Activated naive CD8-positive, alpha-beta T cell (primary cell): ENCODE data around the gene ESD.
"Not testable (repeated sequence)": the region's sequence is repeated elsewhere in the genome, so short reads cannot be mapped to it uniquely, and the experiment has no call there.

ENCODE experiments used
- H3K27ac Mint-ChIP-seq: one replicate; pipeline ENCODE4 v1.8.0; 2021; ENCODE audit warnings: mixed read lengths
- H3K27me3 Mint-ChIP-seq: one replicate; pipeline ENCODE4 v1.8.0; 2021; ENCODE audit warnings: mixed read lengths
- H3K36me3 Mint-ChIP-seq: one replicate; pipeline ENCODE4 v1.8.0; 2021; ENCODE audit warnings: mixed read lengths
- H3K4me1 Mint-ChIP-seq: one replicate; pipeline ENCODE4 v1.8.0; 2021; ENCODE audit warnings: low read depth, mixed read lengths
- H3K4me3 Mint-ChIP-seq: one replicate; pipeline ENCODE4 v1.8.0; 2021; ENCODE audit warnings: mild to moderate bottlenecking, mixed read lengths
- H3K9me3 Mint-ChIP-seq: one replicate; pipeline ENCODE4 v1.8.0; 2021; ENCODE audit warnings: low read depth, mixed read lengths

The ESD gene

DNA sequence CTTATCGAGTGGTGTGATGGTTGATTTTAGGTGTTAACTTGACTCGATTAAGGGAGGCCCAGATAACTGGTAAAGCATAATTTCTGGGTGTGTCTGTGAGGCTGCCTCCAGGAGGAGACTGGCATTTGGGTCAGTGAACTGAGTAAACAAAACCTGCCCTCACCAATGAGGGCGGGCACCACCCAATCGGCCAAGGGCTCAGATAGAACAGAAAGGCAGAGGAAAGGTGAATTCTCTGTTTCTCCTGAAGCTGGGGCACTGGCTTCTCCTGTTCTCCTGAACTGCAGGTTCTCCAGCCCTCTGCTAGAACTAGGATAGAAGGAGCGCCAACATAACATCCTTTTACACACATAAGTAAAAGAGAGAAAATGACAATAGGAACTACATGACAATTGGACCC, 35.1 kb downstream of the ESD start:
- no peaks in the 10 kb centered on the region for H3K4me1 Mint-ChIP-seq
- H3K9me3 Mint-ChIP-seq, result no peaks in the 10 kb centered on the region
- no peaks in the 10 kb centered on the region for H3K36me3 Mint-ChIP-seq
- no peak overlapping the region for H3K4me3 Mint-ChIP-seq
- peaks cover 1% of the 10 kb centered on the region for H3K27me3 Mint-ChIP-seq
- H3K27ac Mint-ChIP-seq, result no peak overlapping the region

DNA sequence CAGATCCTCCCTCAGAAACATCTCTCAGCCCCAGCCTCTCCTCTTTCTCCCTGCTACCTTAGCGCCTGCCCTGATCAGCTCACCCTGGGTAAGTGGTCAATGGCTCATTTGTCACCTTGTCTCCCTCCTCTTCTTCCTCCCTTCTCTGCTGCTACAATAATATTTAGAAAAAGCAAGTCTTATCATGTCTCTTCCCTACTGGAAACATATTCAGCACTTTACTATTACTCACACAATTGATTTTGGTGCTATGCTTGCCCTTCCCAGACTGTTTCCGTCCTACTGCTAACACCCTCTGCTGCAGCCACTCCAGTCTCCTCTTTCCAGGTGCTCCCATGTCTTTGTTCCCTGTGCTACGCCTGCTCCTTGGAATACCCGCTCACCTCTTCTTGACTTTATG, 35.8 kb downstream of the ESD start:
- Mint-ChIP-seq H3K9me3 (no peaks in the 10 kb centered on the region), H3K4me1 (no peaks in the 10 kb centered on the region), H3K27me3 (peaks cover 1% of the 10 kb centered on the region), H3K4me3 (no peak overlapping the region), H3K27ac (no peak overlapping the region), H3K36me3 (no peaks in the 10 kb centered on the region)

DNA sequence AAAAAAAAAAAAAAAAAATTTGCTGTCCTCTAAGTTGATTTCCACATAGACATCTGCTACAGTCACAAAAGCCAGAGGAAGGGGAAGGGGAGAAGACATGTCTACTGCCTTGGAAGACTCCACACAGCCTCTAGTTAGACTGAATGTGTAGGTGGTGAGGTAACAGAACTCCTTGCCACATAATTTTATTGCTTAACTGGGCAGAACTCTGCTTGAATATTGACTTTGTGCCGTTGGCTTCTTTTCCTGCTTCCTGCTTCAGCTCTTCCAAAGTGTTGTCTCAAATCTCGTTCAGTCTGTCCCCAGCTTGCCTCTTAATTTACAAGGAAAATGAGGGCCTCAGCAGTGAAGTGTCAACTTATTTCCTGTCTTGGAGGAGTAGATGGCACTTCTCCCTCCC, 37.1 kb downstream of the ESD start:
- Mint-ChIP-seq H3K9me3 (no peaks in the 10 kb centered on the region), H3K4me3 (no peak overlapping the region), H3K4me1 (no peaks in the 10 kb centered on the region), H3K27me3 (peaks cover 1% of the 10 kb centered on the region), H3K36me3 (no peaks in the 10 kb centered on the region), H3K27ac (no peak overlapping the region)

DNA sequence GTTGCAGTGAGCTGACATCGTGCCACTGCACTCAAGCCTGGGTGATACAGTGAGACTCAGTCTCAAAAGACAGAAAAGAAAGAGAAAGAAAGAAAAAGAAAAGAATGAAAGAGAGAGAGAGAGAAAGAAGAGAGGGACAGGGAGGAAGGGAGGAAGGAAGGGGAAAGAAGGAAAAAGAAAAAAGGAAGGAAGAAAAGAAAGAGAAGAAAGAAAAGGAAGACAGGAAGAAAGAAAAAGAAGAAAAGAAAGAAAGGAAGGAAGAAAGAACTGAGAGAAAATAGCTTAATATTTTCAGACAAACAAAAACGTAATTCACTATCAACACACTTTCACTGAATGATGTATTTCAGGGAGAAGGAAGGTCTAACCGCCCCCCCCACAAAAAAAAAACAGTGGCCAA, 39.3 kb downstream of the ESD start:
- Mint-ChIP-seq H3K4me1 (peaks cover 2% of the 10 kb centered on the region), H3K4me3 (no peak overlapping the region), H3K27me3 (peaks cover 1% of the 10 kb centered on the region), H3K27ac (no peak overlapping the region), H3K36me3 (no peaks in the 10 kb centered on the region), H3K9me3 (no peaks in the 10 kb centered on the region)

DNA sequence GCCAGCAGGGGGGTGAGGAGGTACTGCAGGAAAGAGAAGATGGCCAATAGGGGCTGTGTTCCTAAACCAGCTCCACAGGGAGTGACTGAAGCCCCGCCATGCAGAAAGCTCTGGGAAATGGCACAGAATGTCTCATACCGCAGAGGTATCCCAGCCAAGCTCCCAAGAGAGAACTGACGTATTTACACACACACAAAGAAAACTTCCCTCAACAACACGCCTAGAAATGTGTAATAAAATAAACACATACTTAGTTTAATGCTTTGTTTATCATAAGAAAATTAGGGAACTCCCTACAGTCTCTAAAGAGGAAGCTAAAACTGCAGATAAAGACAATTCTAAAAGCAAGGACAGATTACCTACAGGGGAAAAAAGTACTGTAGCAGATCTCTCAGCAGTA, 40.0 kb downstream of the ESD start:
- H3K4me1 Mint-ChIP-seq, result peaks cover 5% of the 10 kb centered on the region

DNA sequence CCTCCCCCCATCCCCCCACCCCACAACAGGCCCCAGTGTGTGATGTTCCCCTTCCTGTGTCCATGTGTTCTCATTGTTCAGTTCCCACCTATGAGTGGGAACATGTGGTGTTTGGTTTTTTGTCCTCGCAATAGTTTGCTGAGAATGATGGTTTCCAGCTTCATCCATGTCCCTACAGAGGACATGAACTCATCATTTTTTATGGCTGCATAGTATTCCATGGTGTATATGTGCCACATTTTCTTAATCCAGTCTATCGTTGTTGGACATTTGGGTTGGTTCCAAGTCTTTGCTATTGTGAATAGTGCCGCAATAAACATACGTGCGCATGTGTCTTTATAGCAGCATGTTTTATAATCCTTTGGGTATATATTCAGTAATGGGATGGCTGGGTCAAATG, 41.5 kb downstream of the ESD start:
- H3K36me3 Mint-ChIP-seq, H3K27ac Mint-ChIP-seq, H3K9me3 Mint-ChIP-seq, H3K4me3 Mint-ChIP-seq, H3K27me3 Mint-ChIP-seq: not testable (repeated sequence)
- peaks cover 18% of the 10 kb centered on the region for H3K4me1 Mint-ChIP-seq

More for the DNA sequence above, 40.0 kb downstream of the ESD start:
- H3K36me3 Mint-ChIP-seq, result no peaks in the 10 kb centered on the region
- no peak overlapping the region for H3K27ac Mint-ChIP-seq
- no peaks in the 10 kb centered on the region for H3K9me3 Mint-ChIP-seq
- H3K27me3 Mint-ChIP-seq, result peaks cover 1% of the 10 kb centered on the region
- no peak overlapping the region for H3K4me3 Mint-ChIP-seq

DNA sequence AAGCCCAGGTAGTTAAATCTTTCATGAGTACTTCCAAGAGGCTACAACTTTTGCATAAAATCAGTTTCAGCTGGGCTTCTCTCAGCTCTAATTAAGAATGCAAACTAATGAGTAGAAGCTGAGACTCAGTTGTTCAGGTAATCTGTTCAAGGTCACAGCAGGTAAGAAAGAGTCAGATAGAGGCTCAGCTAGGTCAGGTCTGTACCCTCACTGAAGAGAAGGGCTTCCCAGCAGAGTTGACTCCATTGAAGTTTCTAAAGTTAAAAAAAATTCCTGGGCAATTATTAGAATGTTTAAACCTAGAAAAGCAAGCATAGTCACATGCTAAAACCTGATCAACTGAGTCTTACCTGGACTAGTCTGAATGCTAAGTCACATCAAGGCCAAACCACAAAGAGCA, 42.1 kb downstream of the ESD start:
- no peaks in the 10 kb centered on the region for H3K9me3 Mint-ChIP-seq
- H3K4me3 Mint-ChIP-seq, result no peak overlapping the region
- H3K27ac Mint-ChIP-seq, result no peak overlapping the region
- no peaks in the 10 kb centered on the region for H3K36me3 Mint-ChIP-seq
- H3K27me3 Mint-ChIP-seq, result peaks cover 1% of the 10 kb centered on the region
- peaks cover 22% of the 10 kb centered on the region for H3K4me1 Mint-ChIP-seq

DNA sequence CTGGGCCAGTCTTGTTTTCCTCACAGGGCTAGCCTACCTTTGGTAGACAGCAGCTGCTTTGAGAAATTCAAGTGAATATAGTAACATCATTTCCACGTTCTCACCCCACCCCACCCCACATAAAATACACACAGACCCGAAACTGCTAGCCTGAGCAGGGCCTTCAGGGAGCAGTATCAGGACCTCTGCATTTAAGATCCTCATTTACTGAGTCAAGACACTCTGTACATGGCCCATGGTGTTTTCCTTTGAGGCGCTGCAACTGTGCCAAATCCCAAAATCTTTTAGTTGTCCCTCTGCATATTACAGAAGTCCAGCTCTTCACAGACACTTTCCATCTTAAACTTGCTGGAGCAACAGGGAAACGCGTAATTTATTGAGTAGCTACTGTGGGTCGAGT, 43.0 kb downstream of the ESD start:
- H3K36me3 Mint-ChIP-seq, result no peaks in the 10 kb centered on the region
- peaks cover 22% of the 10 kb centered on the region for H3K4me1 Mint-ChIP-seq
- H3K27me3 Mint-ChIP-seq, result no peaks in the 10 kb centered on the region
- no peak overlapping the region for H3K27ac Mint-ChIP-seq
- no peaks in the 10 kb centered on the region for H3K9me3 Mint-ChIP-seq
- no peak overlapping the region for H3K4me3 Mint-ChIP-seq

DNA sequence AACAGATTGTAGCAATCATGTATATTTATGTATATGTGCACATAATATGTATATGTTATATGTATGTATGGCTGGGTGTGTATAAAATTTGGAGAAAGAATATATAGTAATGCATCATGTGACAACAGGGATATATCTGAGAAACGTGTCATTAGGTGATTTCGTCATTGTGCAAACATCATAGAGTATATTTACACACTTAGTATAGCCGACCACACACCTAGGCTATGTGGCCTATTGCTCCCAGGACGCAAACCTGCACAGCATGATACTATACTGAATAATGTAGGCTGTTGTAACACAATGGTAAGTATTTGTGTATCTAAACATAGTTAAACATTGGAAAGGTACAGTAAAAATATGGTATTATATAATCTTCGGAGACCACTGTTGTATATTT, 43.8 kb downstream of the ESD start:
- peaks cover 22% of the 10 kb centered on the region for H3K4me1 Mint-ChIP-seq
- no peaks in the 10 kb centered on the region for H3K9me3 Mint-ChIP-seq
- no peak overlapping the region for H3K4me3 Mint-ChIP-seq
- no peaks in the 10 kb centered on the region for H3K36me3 Mint-ChIP-seq
- H3K27me3 Mint-ChIP-seq, result no peaks in the 10 kb centered on the region
- H3K27ac Mint-ChIP-seq, result no peak overlapping the region

DNA sequence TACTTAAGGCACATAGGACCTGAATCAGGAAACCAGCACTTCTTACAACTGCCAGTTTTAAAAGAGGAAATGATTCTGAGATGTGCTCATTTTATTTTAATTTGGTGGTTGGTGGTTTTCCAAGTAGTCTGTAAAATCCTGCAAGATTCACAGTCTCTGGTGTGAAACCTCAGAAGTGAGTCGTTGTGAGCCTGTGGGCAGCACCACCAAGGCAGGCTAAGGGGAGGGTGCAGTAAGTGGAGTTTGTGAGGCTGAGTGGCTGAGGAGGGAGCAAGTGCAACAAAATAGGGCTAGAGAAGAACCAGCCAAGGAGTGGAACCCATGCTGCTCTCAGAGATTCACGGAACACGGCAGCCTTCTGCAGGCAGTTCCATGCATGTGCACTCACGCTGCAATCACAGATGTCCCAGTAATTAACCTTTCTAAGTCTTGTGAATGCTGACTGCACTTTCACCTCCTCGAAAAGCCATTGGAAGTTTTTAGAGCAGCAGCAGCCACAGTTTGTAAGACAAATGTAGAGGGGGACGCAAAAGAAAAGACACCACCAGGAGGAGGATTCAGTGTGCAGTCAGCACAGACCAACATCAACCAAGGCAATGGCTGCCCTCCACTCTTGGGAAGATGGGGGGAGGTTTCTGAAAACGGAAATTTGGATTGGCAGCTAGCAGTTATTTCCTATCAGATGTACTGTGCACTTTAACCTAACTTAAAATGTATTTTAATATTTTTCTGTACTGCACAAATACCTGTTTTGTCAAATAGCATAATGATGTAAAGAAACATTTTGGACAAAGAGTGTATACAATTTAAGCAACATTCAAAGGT, 44.9 kb downstream of the ESD start:
- H3K27me3 Mint-ChIP-seq, result no peaks in the 10 kb centered on the region
- H3K27ac Mint-ChIP-seq, result peak overlapping the region; percentile 4
- H3K9me3 Mint-ChIP-seq, result no peaks in the 10 kb centered on the region
- H3K36me3 Mint-ChIP-seq, result no peaks in the 10 kb centered on the region
- peaks cover 22% of the 10 kb centered on the region for H3K4me1 Mint-ChIP-seq
- peak overlapping the region; percentile 33 for H3K4me3 Mint-ChIP-seq

DNA sequence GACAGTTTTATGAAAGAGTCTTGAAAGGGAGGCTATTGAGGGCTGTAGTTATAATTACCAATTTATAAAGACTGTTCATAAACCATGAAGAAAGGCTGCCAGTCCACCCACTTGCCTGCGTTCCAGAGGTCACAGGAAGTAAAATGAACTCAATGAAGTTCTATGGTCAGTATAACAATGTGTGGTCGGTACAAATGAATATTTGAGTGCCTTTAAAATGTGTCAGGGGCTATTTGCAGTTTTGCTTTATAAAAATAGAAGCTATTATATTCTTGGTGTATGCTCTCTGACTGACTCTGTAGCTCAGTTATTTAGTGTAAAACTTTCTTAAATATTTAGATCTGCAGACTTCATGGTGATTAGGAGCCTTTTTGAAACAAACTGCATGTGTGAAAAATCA, 47.0 kb downstream of the ESD start:
- Mint-ChIP-seq H3K4me1 (peaks cover 22% of the 10 kb centered on the region), H3K4me3 (no peak overlapping the region), H3K27me3 (no peaks in the 10 kb centered on the region), H3K27ac (no peak overlapping the region), H3K9me3 (no peaks in the 10 kb centered on the region), H3K36me3 (no peaks in the 10 kb centered on the region)

DNA sequence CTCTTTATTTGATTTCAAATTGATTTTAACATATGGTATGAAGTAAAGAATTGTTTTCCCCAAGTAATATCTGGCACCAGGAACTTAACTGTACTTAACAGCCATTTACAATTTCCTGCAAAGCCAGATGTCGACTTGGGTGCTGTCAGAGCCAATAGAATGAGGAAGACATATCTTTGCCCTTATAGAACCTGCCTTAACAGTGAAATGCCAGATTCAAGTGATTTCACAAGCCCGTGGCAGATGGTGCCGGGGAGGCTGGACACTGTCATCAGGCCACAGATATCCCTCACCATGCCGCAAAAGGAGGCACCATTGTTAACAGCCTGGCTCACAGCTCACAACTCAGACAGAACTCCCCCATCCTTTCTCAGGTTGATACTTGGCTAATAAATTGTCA, 48.7 kb downstream of the ESD start:
- Mint-ChIP-seq H3K9me3 (no peaks in the 10 kb centered on the region), H3K27ac (no peak overlapping the region), H3K36me3 (no peaks in the 10 kb centered on the region), H3K4me3 (no peak overlapping the region), H3K27me3 (no peaks in the 10 kb centered on the region), H3K4me1 (peaks cover 22% of the 10 kb centered on the region)

DNA sequence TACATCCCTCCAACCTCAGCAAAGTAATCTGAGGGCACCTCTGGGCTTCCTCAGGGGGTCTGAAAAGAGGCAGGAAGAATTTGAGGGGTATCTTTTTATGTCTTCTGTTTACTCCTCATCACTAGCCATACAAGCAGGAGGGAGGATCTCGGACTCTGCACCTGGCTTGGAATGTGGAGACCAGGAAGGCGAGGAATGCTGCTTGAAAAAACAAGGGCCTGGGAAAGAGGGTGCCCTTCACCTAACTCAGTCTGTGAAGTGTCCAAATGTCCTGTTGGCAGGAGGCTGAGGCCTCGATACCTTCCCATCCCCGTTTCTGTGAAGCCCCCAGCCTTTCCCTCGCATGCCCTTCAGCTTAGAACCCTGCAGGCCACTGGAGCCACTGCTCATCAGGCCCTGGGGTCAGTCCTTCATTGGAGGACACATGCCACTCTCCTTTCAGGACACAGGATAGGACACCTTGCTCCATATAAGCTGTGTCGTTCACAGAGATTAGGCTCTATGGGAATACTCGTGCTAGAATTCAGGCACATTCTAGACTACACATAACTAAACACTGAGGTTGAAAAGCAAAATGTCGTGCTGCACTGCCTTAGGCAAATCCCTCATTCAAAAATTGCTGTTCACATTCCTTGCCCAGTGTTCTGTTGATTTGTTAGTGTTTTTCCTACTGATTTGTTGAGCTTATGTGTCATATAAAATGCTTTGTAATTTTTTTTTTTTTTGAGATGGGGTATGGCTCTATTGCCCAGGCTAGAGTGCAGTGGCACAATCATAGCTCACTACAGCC, 49.7 kb downstream of the ESD start:
- Mint-ChIP-seq H3K9me3 (no peaks in the 10 kb centered on the region), H3K4me3 (no peak overlapping the region), H3K36me3 (no peaks in the 10 kb centered on the region), H3K27me3 (no peaks in the 10 kb centered on the region), H3K27ac (no peak overlapping the region), H3K4me1 (peaks cover 20% of the 10 kb centered on the region)

DNA sequence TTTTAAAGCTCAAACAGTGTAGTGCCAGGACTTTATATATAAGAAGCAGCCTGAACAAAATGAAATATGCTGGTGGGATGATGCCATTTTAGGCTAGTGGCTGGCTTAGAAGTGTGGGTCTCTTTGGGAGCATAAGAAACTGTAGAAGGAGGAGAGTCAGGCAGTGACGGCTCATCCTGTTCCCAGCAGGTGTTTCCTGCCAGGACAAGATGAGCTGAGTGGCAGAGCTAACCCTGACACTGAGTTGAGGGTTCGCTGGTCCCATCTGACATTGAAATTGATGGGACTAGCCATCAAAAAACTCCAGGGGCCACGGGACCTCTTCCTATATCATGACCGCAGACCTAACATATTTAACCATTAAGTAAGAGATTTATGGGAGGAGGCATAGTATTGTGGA, 51.3 kb downstream of the ESD start:
- H3K4me1 Mint-ChIP-seq, result peaks cover 7% of the 10 kb centered on the region
- H3K4me3 Mint-ChIP-seq, result no peak overlapping the region
- H3K27ac Mint-ChIP-seq, result no peak overlapping the region
- no peaks in the 10 kb centered on the region for H3K27me3 Mint-ChIP-seq
- no peaks in the 10 kb centered on the region for H3K9me3 Mint-ChIP-seq
- no peaks in the 10 kb centered on the region for H3K36me3 Mint-ChIP-seq

DNA sequence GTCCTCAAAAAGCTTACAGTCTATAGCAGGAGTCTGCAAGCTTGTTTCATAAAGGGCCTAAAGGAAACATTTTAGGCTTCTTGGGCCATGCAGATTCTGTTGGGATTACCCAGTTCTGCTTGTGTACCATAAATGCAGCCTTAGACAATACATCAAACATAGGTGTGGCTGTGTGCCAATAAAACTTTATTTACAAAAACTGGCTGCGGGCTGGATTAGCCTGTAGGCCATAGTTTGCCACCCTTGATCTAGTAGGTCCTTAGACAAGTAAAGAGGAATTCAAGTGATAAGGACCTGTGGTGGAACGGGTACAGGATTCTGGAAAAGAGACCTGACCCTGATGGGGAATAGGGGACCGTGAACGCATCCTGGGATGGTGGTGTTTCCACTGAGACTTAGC, 51.9 kb downstream of the ESD start:
- H3K27me3 Mint-ChIP-seq, result no peaks in the 10 kb centered on the region
- H3K4me3 Mint-ChIP-seq, result no peak overlapping the region
- peaks cover under 1% of the 10 kb centered on the region for H3K4me1 Mint-ChIP-seq
- H3K27ac Mint-ChIP-seq, result no peak overlapping the region
- no peaks in the 10 kb centered on the region for H3K36me3 Mint-ChIP-seq
- H3K9me3 Mint-ChIP-seq, result no peaks in the 10 kb centered on the region

DNA sequence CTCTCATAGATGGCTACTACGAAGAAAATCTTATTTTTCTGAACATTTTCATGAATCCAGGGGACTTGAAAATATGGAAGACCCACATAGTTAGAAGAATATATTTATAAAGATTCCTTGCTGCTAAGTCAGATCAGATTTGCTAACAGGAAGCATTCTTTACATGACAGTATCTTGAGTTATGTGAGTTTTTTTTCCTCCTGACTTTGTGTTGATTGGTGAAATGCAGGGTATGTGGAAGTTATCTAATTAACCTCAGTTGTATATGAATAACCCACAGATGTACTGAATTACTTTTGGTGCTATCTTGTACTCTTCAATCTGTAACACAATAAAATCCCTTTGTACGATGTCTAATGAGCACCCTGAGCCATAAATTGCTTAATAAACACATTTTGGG, 53.8 kb downstream of the ESD start:
- no peaks in the 10 kb centered on the region for H3K27me3 Mint-ChIP-seq
- H3K4me3 Mint-ChIP-seq, result no peak overlapping the region
- no peaks in the 10 kb centered on the region for H3K36me3 Mint-ChIP-seq
- H3K9me3 Mint-ChIP-seq, result no peaks in the 10 kb centered on the region
- H3K27ac Mint-ChIP-seq, result no peak overlapping the region
- no peaks in the 10 kb centered on the region for H3K4me1 Mint-ChIP-seq
